Thyroid gland (tissue), 4 donors: Measurements from ENCODE around the gene UROC1. TPM values are rescaled to one million over a fixed set of nuclear protein-coding genes. Genes with fewer than 3 reads are reported as not detected.
A peak's percentile ranks its signal among the peaks of the same experiment; 100 is the strongest.

Experiments
- DNase-seq, 2 donors: peaks; one replicate each; pipeline ENCODE4 v3.0.0-alpha.2; 2019
- H3K27ac ChIP-seq, 3 donors: fragments of 200-600 bp; sonication (generic); 1 replicate in 2 of 3; 2 replicates in 1 of 3; pipeline ENCODE4 v1.5.1; 2016 to 2019; ENCODE audit warnings: mild to moderate bottlenecking in 1 of 3, moderate library complexity in 1 of 3
- H3K27me3 ChIP-seq: fragments of 200-600 bp; sonication (generic); one replicate; pipeline ENCODE4 v1.5.1; 2019
- H3K36me3 ChIP-seq, 2 donors: fragments of 200-600 bp; sonication (generic); one replicate each; pipeline ENCODE4 v1.5.1; 2016 to 2019
- H3K4me1 ChIP-seq, 2 donors: fragments of 200-600 bp; sonication (generic); one replicate each; pipeline ENCODE4 v1.5.1; 2017 to 2019
- H3K4me3 ChIP-seq, 3 donors: fragments of 200-600 bp; sonication (generic); replicated peaks in 1 of 3; 1 replicate in 2 of 3; 2 replicates in 1 of 3; pipeline ENCODE4 v1.5.1; 2016; ENCODE audit warnings: mild to moderate bottlenecking in 1 of 3
- H3K9me3 ChIP-seq: fragments of 200-600 bp; sonication (generic); one replicate; pipeline ENCODE4 v1.5.1; 2017
- POLR2A ChIP-seq, 2 donors: fragments of 450-650 bp; IDR thresholded peaks; one replicate each; pipeline ENCODE4 v1.6.1; 2017; ENCODE audit warnings: antibody characterized with exemption in 2 of 2, mild to moderate bottlenecking in 2 of 2, moderate library complexity in 1 of 2
- WGBS, 2 donors: methylation state at CpG; one replicate each; pipeline ENCODE4 v1.1.5; 2017; 5-methylcytosine and 5-hydroxymethylcytosine counted together
- intact Hi-C: fragments of 100-400 bp; cut with DNase I; formaldehyde crosslinking; loops from one replicate; pipeline ENCODE4 v1.15.1; 2023
- total RNA-seq, 4 donors: library from RNA; depleted of rRNA; stranded (reverse); fragments of >200 nt; gene quantifications; one replicate each; pipeline ENCODE4 v1.2.3, GENCODE V29; 2016
- TF ChIP-seq, protein P1 (sequence below), 6 experiments: fragments of 200-600 bp in 3 of 6; fragments of 450-650 bp in 3 of 6; sonication (generic) in 3 of 6; IDR thresholded peaks; one replicate each; pipeline ENCODE4 v1.5.1; 2016 to 2019; ENCODE audit warnings: antibody characterized with exemption in 6 of 6, mild to moderate bottlenecking in 2 of 6, inconsistent platforms in 1 of 6, moderate library complexity in 1 of 6

UROC1 gene
- total RNA-seq, 4 donors from 2014 or later = not detected

DNA sequence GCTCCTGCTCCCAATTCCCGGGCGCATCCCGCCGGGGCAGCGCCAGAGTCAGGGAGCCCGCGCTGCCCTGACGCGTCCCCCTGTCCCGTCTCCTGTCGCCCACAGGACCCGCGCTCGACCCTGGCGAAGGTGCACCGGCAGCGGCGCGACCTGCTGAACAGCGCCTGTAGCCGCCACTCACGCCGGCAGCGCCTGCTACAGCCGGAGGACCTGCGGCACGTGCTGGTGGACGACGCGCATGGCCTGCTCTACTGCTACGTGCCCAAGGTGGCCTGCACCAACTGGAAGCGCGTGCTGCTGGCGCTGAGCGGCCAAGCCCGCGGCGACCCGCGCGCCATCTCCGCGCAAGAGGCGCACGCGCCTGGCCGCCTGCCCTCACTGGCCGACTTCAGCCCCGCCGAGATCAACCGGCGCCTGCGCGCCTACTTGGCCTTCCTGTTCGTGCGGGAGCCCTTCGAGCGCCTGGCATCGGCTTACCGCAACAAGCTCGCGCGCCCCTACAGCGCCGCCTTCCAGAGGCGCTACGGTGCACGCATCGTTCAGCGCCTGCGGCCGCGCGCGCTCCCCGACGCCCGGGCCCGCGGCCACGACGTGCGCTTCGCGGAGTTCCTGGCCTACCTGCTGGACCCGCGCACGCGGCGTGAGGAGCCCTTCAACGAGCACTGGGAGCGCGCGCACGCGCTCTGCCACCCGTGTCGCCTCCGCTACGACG, 24.2 kb upstream of the UROC1 start:
- H3K9me3 ChIP-seq = no peaks in the 10 kb centered on the region
- no peak overlapping the region for H3K4me3 ChIP-seq
- no peaks in the 10 kb centered on the region for H3K4me1 ChIP-seq
- WGBS, 2 donors = 25 to 39% methylated on average over 41 to 60 of the region's 101 CpGs
- TF ChIP-seq, protein P1, sequence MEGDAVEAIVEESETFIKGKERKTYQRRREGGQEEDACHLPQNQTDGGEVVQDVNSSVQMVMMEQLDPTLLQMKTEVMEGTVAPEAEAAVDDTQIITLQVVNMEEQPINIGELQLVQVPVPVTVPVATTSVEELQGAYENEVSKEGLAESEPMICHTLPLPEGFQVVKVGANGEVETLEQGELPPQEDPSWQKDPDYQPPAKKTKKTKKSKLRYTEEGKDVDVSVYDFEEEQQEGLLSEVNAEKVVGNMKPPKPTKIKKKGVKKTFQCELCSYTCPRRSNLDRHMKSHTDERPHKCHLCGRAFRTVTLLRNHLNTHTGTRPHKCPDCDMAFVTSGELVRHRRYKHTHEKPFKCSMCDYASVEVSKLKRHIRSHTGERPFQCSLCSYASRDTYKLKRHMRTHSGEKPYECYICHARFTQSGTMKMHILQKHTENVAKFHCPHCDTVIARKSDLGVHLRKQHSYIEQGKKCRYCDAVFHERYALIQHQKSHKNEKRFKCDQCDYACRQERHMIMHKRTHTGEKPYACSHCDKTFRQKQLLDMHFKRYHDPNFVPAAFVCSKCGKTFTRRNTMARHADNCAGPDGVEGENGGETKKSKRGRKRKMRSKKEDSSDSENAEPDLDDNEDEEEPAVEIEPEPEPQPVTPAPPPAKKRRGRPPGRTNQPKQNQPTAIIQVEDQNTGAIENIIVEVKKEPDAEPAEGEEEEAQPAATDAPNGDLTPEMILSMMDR (IDR thresholded peaks at IDR 0.05) = no peak
- TF ChIP-seq POLR2A (IDR thresholded peaks at IDR 0.05) = no peak
- H3K27me3 ChIP-seq = peaks cover 6% of the 10 kb centered on the region
- DNase-seq = no peak
- H3K36me3 ChIP-seq = no peaks in the 10 kb centered on the region
- intact Hi-C loops = no loop called here
- H3K27ac ChIP-seq = no peak overlapping the region

DNA sequence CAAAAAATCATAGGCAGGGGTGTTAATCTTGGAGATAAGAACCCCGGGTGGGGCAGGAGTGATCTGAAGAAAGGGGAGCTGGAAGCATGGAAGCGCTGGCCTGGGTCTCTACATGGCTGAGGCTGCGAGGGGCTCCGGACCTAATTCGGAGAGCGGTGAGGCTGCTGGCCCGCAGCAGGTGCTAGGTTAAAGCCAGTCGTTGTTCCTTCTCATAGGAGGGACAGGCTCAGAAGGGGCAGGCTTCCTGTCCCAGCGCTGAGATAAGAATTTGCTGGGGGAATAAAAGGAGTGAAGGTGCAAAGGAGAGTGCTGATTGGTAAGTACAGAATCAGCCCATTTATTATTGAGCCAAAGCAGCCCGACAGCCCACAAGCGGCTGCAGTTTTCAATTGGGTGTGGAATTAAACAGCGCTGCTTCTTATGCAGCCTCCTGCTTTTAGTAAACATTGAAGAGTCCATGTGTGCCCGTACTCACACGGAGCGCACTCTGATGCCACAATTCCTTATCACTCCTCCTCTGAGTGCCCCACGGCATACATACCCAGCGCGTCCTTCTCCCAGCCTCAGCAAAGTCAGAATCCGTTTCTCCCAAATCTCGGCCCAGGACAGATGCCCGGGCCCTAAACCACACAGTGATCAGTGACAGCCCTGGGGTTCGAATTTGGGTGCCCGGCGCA, 23.5 kb upstream of the UROC1 start:
- TF ChIP-seq, protein P1 (IDR thresholded peaks at IDR 0.05) = no peak
- no peak for TF ChIP-seq POLR2A (IDR thresholded peaks at IDR 0.05)
- no peak overlapping the region for H3K27ac ChIP-seq
- H3K9me3 ChIP-seq = no peaks in the 10 kb centered on the region
- no peak for DNase-seq
- intact Hi-C loops = no loop called here
- H3K4me3 ChIP-seq = no peak overlapping the region
- H3K4me1 ChIP-seq = no peaks in the 10 kb centered on the region
- 73 to 77% methylated on average over 21 to 22 of the region's 24 CpGs for WGBS, 2 donors
- H3K27me3 ChIP-seq = peaks cover 6% of the 10 kb centered on the region
- no peaks in the 10 kb centered on the region for H3K36me3 ChIP-seq

DNA sequence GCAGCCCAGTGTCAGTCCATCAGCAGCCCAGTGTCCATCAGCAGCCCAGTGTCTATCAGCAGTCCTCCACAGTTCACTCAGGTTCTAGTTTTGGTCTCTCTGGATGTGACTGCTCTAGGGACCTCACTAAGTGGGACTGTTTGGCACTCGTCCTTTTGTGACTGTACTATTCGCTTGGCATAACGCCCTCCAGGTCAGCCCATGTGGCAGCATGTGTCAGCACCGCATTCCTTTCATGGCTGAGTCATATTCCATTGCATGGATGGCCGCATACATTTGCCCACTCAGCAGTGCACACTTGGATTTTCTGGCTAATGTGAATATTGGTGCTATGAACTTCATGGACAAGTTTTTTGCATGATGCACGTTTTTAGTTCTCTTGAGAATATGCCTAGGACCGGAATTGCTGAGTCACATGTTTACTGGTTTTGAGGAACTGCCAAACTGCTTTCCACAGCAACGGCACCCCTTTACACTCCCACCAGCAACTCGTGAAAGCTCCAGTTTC, 22.8 kb upstream of the UROC1 start:
- peak; percentile 44 to 58 for DNase-seq
- Histone ChIP-seq H3K36me3 (no peaks in the 10 kb centered on the region), H3K27ac (no peak overlapping the region), H3K4me3 (no peak overlapping the region), H3K27me3 (peaks cover 6% of the 10 kb centered on the region), H3K4me1 (no peaks in the 10 kb centered on the region), H3K9me3 (no peaks in the 10 kb centered on the region)
- 31 to 40% methylated on average over 9 of the region's 9 CpGs for WGBS, 2 donors
- intact Hi-C loops = no loop called here
- no peak for TF ChIP-seq POLR2A (IDR thresholded peaks at IDR 0.05)
- TF ChIP-seq, protein P1 (IDR thresholded peaks at IDR 0.05) = no peak

- Histone ChIP-seq H3K27me3 (peaks cover 6% of the 10 kb centered on the region), H3K4me3 (no peak overlapping the region), H3K36me3 (no peaks in the 10 kb centered on the region), H3K4me1 (no peaks in the 10 kb centered on the region), H3K9me3 (no peaks in the 10 kb centered on the region), H3K27ac (no peak overlapping the region)
- TF ChIP-seq, protein P1 (IDR thresholded peaks at IDR 0.05) = no peak
- no peak for TF ChIP-seq POLR2A (IDR thresholded peaks at IDR 0.05)
- 97 to 98% methylated on average over 10 of the region's 10 CpGs for WGBS, 2 donors
- intact Hi-C loops = no loop called here
- DNase-seq = no peak
Measured at GRCh38 chr3:126539558-126540250, 22.1 kb upstream of the UROC1 start.
